GM21423 (cell line): Measurements from ENCODE around the gene ACADSB.

ENCODE experiments used
- ATAC-seq: cut with Tn5 transposase; IDR thresholded peaks from one replicate; pipeline ENCODE4 v1.9.1; 2021; ENCODE audit warnings: mild to moderate bottlenecking, moderate library complexity; ENCODE audit not compliant: unreplicated experiment

The ACADSB gene

DNA sequence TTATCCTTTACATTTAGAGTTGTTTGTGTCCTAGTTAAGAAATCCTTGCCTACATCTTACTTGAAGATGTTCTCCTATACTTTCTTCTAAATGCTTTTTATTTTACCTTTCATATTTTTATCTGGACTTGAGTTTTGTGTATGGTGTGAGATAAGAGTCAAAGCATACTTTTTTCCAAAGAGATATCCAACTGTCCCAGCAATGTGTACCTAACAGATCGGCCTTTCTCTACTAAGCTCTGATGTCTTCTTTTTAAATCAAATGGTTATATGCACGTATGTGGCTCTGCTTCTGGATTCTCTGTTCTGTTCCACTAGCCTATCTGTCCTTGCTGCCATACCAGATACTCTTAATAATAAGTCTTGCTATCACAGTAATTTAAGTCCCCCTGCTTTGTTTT lies 7.4 kb upstream of the ACADSB start:
- ATAC-seq, result no peak

GRCh38 chr10:123004298-123004697 lies 4.5 kb upstream of the ACADSB start:
- ATAC-seq, result no peak

DNA sequence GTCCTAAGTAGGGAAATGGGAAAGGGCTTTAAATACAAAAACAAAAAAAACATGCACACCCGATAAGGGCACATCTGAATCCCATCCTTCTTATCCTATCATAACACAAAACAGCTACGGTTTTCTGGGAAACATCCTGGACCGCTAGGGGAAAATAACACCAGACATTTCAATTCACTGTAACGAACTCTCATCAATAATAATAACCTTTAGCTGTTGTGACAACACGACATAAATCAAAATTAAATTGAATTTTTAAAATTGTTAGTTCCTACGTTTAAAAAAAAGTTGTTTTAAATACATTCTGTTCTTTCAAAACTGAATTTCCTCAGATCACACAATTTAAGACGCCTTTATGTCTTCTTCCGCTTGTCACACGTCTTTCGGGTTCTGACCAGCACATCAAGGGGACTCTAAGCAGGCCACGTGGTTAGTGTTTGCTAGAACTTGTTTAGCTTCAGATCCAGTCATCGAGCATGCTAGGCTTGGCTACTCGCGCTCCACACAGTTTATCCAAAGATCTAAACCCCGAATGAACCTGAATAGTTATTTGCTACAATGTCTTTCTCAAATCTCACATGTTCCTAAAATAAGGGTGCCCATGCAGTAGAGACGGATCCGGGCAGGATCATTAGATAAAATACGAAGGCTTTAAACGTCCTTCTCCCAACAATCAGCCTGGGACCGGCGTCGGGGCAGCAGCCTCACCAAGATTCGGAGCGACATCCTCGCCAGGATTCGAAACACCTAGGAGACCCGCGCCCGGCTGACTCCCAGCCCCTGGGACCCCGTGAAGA lies 1.1 kb upstream of the ACADSB start:
- ATAC-seq, result peak; percentile 37

- peak; percentile 8 for ATAC-seq
Observed at GRCh38 chr10:123009105-123009820, 457 bp downstream of the ACADSB start.

DNA sequence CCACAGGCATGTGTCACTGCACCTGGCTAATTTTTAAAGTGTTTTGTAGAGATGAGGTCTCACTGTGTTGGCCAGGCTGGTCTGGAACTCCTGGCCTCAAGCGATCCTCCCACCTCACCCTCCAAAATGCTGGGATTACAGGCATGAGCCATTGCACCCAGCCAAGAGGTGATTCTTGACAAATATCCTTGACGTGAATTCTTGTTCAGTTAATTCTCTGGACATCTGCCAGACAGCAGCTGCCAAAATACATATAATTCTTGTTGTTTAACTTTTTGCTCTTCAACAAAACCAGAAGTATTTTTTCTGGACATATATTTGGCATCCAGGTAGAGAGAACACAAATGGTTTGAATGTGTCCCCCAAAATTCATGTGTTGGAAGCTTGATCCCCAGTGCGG lies 3.2 kb downstream of the ACADSB start:
- no peak for ATAC-seq

DNA sequence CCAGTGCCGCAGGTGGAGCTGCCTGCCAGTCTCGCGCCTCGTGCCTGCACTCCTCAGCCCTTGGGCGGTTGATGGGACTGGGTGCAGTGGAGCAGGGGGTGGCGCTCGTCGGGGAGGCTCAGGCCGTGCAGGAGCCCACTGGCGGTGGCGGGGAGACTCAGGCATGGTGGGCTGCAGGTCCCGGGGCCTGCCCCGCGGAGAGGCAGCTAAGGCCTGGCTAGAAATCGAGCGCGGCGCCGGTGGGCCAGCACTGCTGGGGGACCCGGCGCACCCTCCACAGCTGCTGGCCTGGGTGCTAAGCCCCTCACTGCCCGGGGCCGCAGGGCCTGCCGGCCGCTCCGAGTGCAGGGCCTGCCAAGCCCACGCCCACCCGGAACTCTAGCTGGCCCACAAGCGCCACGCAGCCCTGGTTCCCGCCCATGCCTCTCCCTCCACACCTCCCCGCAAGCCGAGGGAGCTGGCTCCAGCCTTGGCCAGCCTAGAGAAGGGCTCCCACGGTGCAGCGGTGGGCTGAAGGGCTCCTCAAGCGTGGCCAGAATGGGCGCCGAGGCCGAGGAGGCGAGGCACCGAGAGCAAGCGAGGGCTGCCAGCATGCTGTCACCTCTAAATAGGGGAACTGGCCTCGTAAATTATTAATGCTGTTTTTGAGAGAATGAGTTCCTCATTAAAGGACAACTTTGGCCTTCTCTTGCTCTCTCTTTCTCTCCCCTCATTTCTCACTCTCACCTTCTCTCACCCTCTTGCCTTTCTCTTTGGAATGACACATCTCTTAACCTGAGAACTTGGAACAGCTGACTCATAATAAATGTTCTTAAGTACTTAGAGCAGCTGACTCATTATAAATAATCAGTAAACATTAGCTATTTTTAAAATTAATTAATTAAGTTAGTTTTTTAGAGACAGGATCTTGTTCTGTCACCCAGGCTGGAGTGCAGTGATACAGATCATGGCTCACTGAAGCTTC lies 4.9 kb downstream of the ACADSB start:
- ATAC-seq, result no peak

DNA sequence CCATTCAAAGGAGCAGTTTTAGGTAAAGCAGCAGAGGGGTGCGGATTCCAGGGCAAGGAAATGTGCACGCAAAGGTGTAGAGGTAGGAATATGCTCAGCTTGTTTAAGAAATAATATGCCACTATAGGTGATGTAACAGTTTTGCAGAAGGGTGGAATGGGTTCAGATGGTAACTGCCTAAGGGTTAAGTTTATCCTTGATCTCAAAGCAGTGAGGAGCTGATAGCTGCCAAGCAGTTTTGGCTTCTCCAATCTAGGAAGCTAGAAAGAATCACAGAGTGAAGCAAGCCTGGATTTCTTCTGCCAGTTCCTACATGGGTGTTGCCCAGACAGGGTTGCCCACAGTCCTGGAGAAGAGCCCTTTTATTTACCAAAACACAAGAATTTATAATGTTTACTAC lies 6.0 kb downstream of the ACADSB start:
- ATAC-seq, result no peak

DNA sequence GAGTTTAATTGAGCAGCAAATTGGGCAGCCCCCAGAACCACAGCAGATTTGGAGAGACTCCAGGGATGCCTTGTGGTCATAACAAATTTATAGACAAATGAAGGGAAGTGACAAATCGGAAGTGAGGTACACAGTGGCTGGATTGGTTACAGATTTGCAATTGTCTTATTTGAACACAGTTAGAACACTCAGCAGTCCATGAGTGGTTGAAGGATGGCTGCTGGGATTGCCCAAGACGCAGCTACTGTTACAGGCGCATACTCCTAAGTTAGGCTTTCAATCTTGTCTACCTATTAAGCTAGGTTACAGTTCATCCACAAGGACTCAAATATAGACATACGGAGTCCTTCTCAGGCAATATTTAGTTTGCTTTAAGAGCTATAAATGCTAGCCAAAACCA lies 7.4 kb downstream of the ACADSB start:
- no peak for ATAC-seq

- no peak for ATAC-seq
Observed at GRCh38 chr10:123017421-123018165, 8.8 kb downstream of the ACADSB start.

- ATAC-seq, result no peak
Observed at GRCh38 chr10:123018531-123018930, 9.7 kb downstream of the ACADSB start.

DNA sequence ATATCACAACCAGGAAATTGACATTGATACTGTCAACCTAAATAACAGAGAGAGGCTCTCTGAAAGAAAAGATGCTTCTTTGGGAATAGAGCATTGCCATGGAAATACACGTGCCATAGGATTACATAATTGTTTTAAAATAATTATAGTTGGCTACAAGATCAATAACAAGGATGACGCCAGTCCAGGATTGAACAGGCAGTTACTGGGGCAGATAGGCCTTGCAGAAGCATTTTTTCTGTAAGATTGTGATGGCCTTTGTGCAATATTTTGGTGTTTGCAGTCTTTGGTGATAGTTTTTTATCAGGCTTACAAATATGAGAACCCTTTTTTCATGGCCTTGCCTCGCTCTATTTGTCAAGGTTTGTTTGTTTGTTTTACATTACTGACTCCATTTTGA lies 10.5 kb downstream of the ACADSB start:
- no peak for ATAC-seq

DNA sequence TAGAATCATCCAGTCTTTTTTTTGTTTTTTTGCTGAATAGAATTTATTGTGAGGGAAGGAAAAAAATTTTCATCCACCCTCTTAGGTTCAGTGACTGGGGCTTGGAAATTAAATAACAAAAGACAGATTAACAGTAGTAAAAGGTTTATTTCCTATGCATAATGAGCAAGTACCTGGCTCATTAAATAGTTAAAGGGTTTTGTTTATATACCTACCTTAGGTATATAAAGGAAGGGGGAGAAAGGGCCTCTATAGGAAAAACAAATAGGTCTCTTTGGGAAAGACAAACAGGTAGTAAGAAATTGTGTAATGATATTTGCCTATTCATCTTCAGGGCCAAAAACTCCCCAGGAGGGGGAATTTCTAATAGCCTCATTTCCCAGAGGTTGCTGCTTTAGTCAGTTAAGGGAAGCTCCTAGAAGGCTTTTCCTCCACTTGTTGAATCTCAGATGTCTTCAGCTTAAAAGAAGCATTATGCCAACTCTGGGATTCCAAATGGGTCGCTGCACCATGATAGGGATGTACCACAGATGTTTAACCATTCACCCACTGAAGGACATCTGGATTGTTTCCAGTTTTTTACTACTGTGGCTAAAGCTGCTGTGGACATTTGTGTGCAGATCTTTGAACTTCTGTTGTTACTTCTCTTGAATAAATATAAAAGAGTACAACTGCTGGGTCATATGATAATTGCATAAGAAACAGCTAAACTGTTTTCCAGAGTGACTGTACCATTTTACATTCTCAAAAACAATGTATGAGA lies 11.3 kb downstream of the ACADSB start:
- ATAC-seq, result no peak

- no peak for ATAC-seq
Observed at GRCh38 chr10:123021517-123021916, 12.7 kb downstream of the ACADSB start.

GRCh38 chr10:123024540-123024939 lies 15.7 kb downstream of the ACADSB start:
- no peak for ATAC-seq

DNA sequence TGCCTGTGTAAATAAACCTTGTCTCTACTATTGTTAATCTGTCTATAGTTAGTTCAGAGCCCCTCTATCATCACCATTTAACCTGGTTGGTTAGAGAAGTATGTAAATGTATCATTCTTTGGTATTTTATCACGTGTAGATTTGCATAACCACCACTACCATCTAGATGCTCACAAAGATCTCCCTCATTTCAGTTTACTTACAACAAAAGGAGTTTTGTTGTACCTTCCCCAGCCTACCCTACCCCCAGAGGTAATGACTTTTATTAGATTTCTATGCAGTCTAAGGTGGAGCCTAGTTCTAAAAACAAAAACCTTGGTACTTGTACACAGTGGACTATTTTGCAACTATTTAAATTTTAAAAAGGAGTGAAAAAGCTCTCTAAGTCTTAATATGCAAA lies 17.5 kb downstream of the ACADSB start:
- ATAC-seq, result no peak

DNA sequence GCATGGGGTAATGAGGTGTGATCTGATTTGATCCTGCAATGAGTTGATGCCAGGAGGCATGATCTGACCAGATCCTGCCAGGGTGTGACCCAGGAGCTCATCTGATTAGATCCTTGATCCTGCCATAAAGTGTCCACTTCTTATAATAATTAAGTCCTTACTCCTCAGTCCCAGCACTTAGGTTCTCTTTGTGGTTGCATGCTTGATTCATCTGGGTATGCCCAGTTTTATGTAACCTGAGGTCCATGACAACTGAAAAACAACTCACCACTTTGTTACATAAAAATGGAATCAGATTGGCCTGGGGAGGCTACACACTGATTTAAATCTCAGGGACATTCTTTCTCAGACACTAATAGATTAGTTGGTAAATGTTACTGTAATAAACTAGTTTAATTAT lies 19.1 kb downstream of the ACADSB start:
- ATAC-seq, result no peak

DNA sequence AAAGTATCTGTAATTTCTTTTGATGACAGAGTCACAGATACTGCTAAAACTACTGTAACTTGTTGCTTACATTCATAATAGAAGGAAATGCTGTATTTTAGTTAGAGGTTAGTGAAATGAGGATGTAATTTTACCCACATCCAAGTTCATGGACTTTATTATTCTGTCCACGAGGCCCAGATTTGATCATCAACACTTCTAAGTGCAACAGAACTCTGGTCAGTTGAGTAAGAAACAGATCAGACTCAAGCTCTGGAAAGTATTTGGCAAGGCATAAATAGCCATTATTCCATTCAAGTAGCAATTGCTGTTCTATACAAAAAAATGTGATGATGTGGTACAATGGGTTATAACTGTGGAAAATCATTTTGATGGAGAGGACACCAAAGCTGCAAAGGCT lies 22.3 kb downstream of the ACADSB start:
- ATAC-seq, result no peak

DNA sequence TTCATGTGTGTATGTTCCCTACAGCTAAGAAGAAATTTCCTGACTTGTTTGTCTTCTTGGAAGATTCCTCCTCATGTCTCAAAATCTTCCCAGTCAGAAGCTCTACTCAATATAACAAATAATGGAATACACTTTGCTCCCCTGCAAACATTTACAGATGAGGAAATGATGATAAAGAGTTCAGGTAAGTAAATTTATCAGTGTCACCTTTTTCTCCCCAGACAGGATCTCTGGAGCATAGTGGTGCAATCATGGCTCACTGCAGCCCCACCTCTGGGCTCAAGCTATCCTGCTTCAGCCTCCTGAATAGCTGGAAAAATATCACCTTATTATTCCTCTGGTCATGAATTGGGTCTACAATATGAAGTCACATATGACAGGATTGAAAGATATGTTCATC lies 25.5 kb downstream of the ACADSB start:
- ATAC-seq, result no peak

- no peak for ATAC-seq
Observed at GRCh38 chr10:123035467-123036086, 26.8 kb downstream of the ACADSB start.
